Endodermal cell (in vitro differentiated cells): ENCODE results near the gene MIX23. TPM values are rescaled to one million over a fixed set of nuclear protein-coding genes. Genes with fewer than 3 reads are reported as not detected.

Source experiments
- DNase-seq: peaks from one replicate; pipeline ENCODE4 v3.0.0-alpha.2; 2017
- H3K27ac ChIP-seq: 2 replicates; pipeline ENCODE4 v1.5.1; 2013; ENCODE audit warnings: mild to moderate bottlenecking, low read depth, low read length, moderate library complexity
- H3K27me3 ChIP-seq: 2 replicates; pipeline ENCODE4 v1.6.1; 2013; ENCODE audit warnings: mild to moderate bottlenecking, low read length, moderate library complexity; ENCODE audit not compliant: insufficient read depth, control insufficient read depth, poor library complexity, severe bottlenecking
- H3K36me3 ChIP-seq: 2 replicates; pipeline ENCODE4 v1.7.0; 2013; ENCODE audit warnings: mild to moderate bottlenecking, low read length, moderate library complexity; ENCODE audit not compliant: control insufficient read depth, insufficient read depth
- H3K4me1 ChIP-seq: one replicate; pipeline ENCODE4 v1.7.0; 2013; ENCODE audit warnings: low read length; ENCODE audit not compliant: control insufficient read depth, insufficient read depth
- H3K4me3 ChIP-seq: 2 replicates; pipeline ENCODE4 v1.5.1; 2013; ENCODE audit warnings: mild to moderate bottlenecking, low read length, moderate library complexity
- H3K9ac ChIP-seq: 2 replicates; pipeline ENCODE4 v1.6.1; 2013; ENCODE audit warnings: mild to moderate bottlenecking, low read length, moderate library complexity; ENCODE audit not compliant: poor library complexity, severe bottlenecking; ENCODE audit errors: extremely low read depth
- H3K9me3 ChIP-seq: 2 replicates; pipeline ENCODE4 v1.6.1; 2013; ENCODE audit warnings: mild to moderate bottlenecking, low read length, moderate library complexity; ENCODE audit not compliant: control insufficient read depth
- H3K27ac Mint-ChIP-seq: 2 replicates; pipeline ENCODE4 v1.8.0; 2020; ENCODE audit warnings: mixed read lengths
- H3K27me3 Mint-ChIP-seq: 2 replicates; pipeline ENCODE4 v1.8.0; 2021; ENCODE audit warnings: mild to moderate bottlenecking, mixed read lengths; ENCODE audit not compliant: insufficient read depth
- H3K36me3 Mint-ChIP-seq: 2 replicates; pipeline ENCODE4 v1.8.0; 2020; ENCODE audit warnings: low read depth, mixed read lengths
- H3K4me1 Mint-ChIP-seq: 2 replicates; pipeline ENCODE4 v1.8.0; 2020; ENCODE audit warnings: mixed read lengths
- H3K4me3 Mint-ChIP-seq: 2 replicates; pipeline ENCODE4 v1.8.0; 2020; ENCODE audit warnings: mild to moderate bottlenecking, moderate library complexity, mixed read lengths
- H3K9me3 Mint-ChIP-seq: 2 replicates; pipeline ENCODE4 v1.8.0; 2020; ENCODE audit warnings: mild to moderate bottlenecking, mixed read lengths
- CTCF ChIP-seq: fragments of 200-600 bp; sonication (generic); conservative IDR thresholded peaks from 2 replicates; pipeline ENCODE4 v1.5.0; 2021; ENCODE audit warnings: antibody characterized with exemption, mild to moderate bottlenecking
- WGBS, 2 experiments: methylation state at CpG; one replicate each; pipeline versions ENCODE4 v1.1.5 to v1.1.7; 2013; ENCODE audit warnings: missing lambda C conversion rate in 2 of 2, mixed read lengths in 1 of 2; ENCODE audit not compliant: insufficient coverage in 1 of 2, insufficient read length in 1 of 2; 5-methylcytosine and 5-hydroxymethylcytosine counted together
- total RNA-seq, 2 donors: library from RNA; stranded (reverse); fragmentation: NEBNext Ultra II Directional in 1 of 2; extraction: Animal tissue kit (Norgen Biotek cat#: 25700) in 1 of 2; gene quantifications; 2 replicates in 1 of 2; 3 replicates in 1 of 2; pipeline ENCODE4 v1.2.1, GENCODE V29; 2021

The MIX23 gene
- total RNA-seq, 2 donors from 2014 or later = 54.1 to 62.6 TPM

- no peak for DNase-seq
- Mint-ChIP-seq H3K9me3 (peaks cover 10% of the 10 kb centered on the region), H3K36me3 (no peaks in the 10 kb centered on the region), H3K4me1 (no peaks in the 10 kb centered on the region), H3K27ac (no peak overlapping the region), H3K4me3 (no peak overlapping the region), H3K27me3 (peaks cover 13% of the 10 kb centered on the region)
- WGBS, 2 experiments = 83 to 96% methylated on average over 1 of the region's 1 CpG
- H3K36me3 ChIP-seq = no peaks in the 10 kb centered on the region
- TF ChIP-seq CTCF = no peak
- no peak overlapping the region for H3K27ac ChIP-seq
- no peaks in the 10 kb centered on the region for H3K27me3 ChIP-seq
- no peaks in the 10 kb centered on the region for H3K4me1 ChIP-seq
- no peak overlapping the region for H3K9ac ChIP-seq
- no peak overlapping the region for H3K4me3 ChIP-seq
- peaks cover 4% of the 10 kb centered on the region for H3K9me3 ChIP-seq
Observed at GRCh38 chr3:122342803-122343202, 40.2 kb downstream of the MIX23 start.

- no peak overlapping the region for H3K9ac ChIP-seq
- no peaks in the 10 kb centered on the region for H3K9me3 ChIP-seq
- Mint-ChIP-seq H3K4me1 (no peaks in the 10 kb centered on the region), H3K27me3 (peaks cover 28% of the 10 kb centered on the region), H3K36me3 (no peaks in the 10 kb centered on the region), H3K9me3 (no peaks in the 10 kb centered on the region), H3K27ac (no peak overlapping the region), H3K4me3 (no peak overlapping the region)
- H3K4me3 ChIP-seq = no peak overlapping the region
- H3K36me3 ChIP-seq = no peaks in the 10 kb centered on the region
- DNase-seq = no peak
- WGBS, 2 experiments = 95 to 99% methylated on average over 8 of the region's 8 CpGs
- no peak for TF ChIP-seq CTCF
- no peaks in the 10 kb centered on the region for H3K4me1 ChIP-seq
- H3K27me3 ChIP-seq = peaks cover 15% of the 10 kb centered on the region
- no peak overlapping the region for H3K27ac ChIP-seq
Observed at GRCh38 chr3:122332551-122332950, 50.5 kb downstream of the MIX23 start.

GRCh38 chr3:122331886-122332285 is 51.1 kb downstream of the MIX23 start:
- 75 to 88% methylated on average over 1 to 4 of the region's 4 CpGs for WGBS, 2 experiments
- no peak for TF ChIP-seq CTCF
- Mint-ChIP-seq H3K4me1 (no peaks in the 10 kb centered on the region), H3K9me3 (no peaks in the 10 kb centered on the region), H3K27ac (no peak overlapping the region), H3K27me3 (peaks cover 28% of the 10 kb centered on the region), H3K36me3 (no peaks in the 10 kb centered on the region), H3K4me3 (no peak overlapping the region)
- peak; percentile 58 for DNase-seq
- Histone ChIP-seq H3K27ac (no peak overlapping the region), H3K27me3 (peaks cover 8% of the 10 kb centered on the region), H3K4me3 (no peak overlapping the region), H3K4me1 (no peaks in the 10 kb centered on the region), H3K9ac (no peak overlapping the region), H3K36me3 (no peaks in the 10 kb centered on the region), H3K9me3 (no peaks in the 10 kb centered on the region)
